Measurements from ENCODE around the gene RFX5.
"Not testable (repeated sequence)": the region's sequence is repeated elsewhere in the genome, so short reads cannot be mapped to it uniquely, and the experiment has no call there.

RFX5 gene

DNA sequence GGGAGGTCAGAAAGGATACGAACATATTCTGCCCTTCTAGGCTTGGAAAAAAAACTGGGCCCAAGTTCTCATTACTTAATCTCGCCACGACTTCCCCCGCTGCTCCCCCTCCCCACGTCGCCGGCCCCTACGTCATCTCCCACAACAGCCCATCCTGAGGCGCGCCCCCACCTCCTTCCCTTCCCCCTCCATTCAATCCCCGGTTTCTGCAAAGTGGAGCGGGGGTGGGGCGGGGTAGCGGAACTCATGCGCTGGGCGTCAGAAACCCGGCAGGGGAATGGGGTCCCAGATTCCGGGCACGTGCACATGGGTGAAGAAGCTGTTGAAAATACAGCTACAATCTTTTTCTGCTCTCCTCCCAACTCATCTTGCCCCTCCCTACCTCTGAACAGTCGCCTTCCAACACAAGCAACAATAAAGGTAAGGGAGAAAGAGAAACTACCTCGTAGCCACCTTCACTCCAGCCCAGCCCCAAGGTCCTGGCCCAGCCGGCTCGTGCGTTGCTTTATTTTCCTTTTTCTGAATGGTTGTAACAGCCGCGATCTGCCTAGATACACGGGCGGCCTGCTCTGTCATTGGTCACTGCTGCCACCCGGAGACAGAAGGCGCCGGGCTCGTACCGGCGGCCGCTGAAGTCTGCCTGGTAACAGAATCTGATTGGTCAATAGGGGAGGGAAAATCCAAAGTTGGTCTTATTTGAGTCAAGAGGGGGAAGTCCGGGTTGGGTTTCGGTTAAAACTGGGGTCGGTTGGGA lies at the start of gene RFX5:
Gene RFX5 (minus strand): TSS at position 484 of the 754 bp plus-strand sequence. CDS start 932 bp downstream, outside the sequence.
- H3K9me3 ChIP-seq (ENCODE audit: control insufficient read depth in 1 of 2, low read length in 2 of 2), result no peaks in the 10 kb centered on the region
- H3K4me1 ChIP-seq (ENCODE audit: control insufficient read depth in 1 of 2, insufficient read depth in 2 of 2, low read length in 2 of 2), result peaks cover 8 to 10% of the 10 kb centered on the region in 2 donors
- peaks cover 22 to 31% of the 10 kb centered on the region in 2 donors for H3K36me3 ChIP-seq (ENCODE audit: control insufficient read depth in 1 of 2, insufficient read depth in 2 of 2, low read length in 2 of 2)
- peak within 1 kb of the TSS; percentile 78 to 94 for H3K4me3 ChIP-seq (ENCODE audit: low read depth in 1 of 2, low read length in 2 of 2)
- no peaks in the 10 kb centered on the region for H3K27me3 ChIP-seq (ENCODE audit: low read depth, low read length)
- peak within 1 kb of the TSS; percentile 97 for H3K27ac ChIP-seq (ENCODE audit: low read length)

DNA sequence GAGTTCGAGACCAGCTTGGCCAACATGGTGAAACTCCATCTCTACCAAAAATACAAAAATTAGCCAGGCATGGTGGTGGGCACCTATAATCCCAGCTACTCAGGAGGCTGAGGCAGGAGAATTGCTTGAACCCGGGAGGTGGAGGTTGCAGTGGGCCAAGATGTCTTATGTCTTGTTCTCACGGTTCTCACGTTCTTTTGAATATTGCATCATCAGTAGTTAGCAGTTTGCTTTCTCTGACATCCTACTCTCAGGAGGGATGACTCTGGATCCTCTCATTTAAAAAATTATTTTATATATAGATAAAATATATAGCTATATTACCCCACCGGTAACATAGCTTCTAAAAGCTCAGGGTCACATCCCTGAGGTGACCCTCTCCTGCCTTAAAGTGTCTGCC lies 49.2 kb upstream of the RFX5 start:
- not testable (repeated sequence) for H3K9me3 ChIP-seq (ENCODE audit: control insufficient read depth in 1 of 2, low read length in 2 of 2); H3K27me3 ChIP-seq (ENCODE audit: low read depth, low read length); H3K4me3 ChIP-seq (ENCODE audit: low read depth in 1 of 2, low read length in 2 of 2); H3K36me3 ChIP-seq (ENCODE audit: control insufficient read depth in 1 of 2, insufficient read depth in 2 of 2, low read length in 2 of 2); H3K27ac ChIP-seq (ENCODE audit: low read length)
- H3K4me1 ChIP-seq (ENCODE audit: control insufficient read depth in 1 of 2, insufficient read depth in 2 of 2, low read length in 2 of 2), result peaks cover 11 to 13% of the 10 kb centered on the region in 2 donors

DNA sequence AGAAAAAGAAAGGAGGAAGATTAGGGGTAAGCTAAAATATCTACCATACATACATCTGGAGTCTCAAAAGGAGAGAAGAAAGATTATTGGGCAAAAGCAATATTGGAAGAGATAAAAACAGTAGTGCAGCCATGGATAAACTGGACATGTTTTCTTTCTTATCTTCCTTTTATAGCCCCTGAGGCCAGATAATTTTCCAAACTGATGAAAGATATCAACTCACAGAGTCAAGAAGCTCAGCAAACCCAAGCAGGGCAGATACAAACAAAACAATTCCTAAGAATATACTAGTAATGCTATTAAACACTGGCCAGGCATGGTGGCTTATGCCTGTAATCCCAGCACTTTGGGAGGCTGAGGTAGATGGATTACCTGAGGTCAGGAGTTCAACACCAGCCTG lies 46.5 kb upstream of the RFX5 start:
- H3K4me1 ChIP-seq (ENCODE audit: control insufficient read depth in 1 of 2, insufficient read depth in 2 of 2, low read length in 2 of 2), result no peaks in the 10 kb centered on the region
- H3K27me3 ChIP-seq (ENCODE audit: low read depth, low read length), result no peaks in the 10 kb centered on the region
- no peaks in the 10 kb centered on the region for H3K9me3 ChIP-seq (ENCODE audit: control insufficient read depth in 1 of 2, low read length in 2 of 2)
- no peaks in the 10 kb centered on the region for H3K36me3 ChIP-seq (ENCODE audit: control insufficient read depth in 1 of 2, insufficient read depth in 2 of 2, low read length in 2 of 2)
- H3K4me3 ChIP-seq (ENCODE audit: low read depth in 1 of 2, low read length in 2 of 2), result no peak overlapping the region
- H3K27ac ChIP-seq (ENCODE audit: low read length), result no peak overlapping the region

DNA sequence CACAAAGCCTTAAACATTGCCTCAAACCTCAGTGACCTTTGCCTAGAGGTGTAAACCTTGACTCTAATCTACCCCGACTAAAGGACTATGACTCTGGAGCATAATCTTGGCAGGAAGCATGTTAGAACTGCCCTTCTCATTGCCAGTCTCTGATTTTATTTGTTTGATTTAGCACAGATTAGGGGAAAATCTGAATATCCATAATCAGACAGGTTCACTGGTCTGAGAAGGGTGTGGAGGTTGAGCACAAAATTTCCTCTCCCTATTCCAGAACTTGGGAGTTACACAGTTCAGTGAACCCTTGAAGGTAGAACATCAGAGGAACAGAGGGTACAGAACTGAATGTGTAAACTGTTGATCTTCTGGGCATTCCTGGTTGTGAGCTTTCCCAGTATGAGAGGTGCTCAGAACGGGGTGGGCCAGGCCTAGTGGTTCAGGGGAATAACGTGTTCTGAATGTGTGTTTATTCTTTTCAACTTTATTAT lies 44.1 kb upstream of the RFX5 start:
- H3K9me3 ChIP-seq (ENCODE audit: control insufficient read depth in 1 of 2, low read length in 2 of 2), result no peaks in the 10 kb centered on the region
- no peak overlapping the region for H3K4me3 ChIP-seq (ENCODE audit: low read depth in 1 of 2, low read length in 2 of 2)
- no peak overlapping the region for H3K27ac ChIP-seq (ENCODE audit: low read length)
- H3K27me3 ChIP-seq (ENCODE audit: low read depth, low read length), result no peaks in the 10 kb centered on the region
- no peaks in the 10 kb centered on the region for H3K4me1 ChIP-seq (ENCODE audit: control insufficient read depth in 1 of 2, insufficient read depth in 2 of 2, low read length in 2 of 2)
- H3K36me3 ChIP-seq (ENCODE audit: control insufficient read depth in 1 of 2, insufficient read depth in 2 of 2, low read length in 2 of 2), result no peaks in the 10 kb centered on the region

DNA sequence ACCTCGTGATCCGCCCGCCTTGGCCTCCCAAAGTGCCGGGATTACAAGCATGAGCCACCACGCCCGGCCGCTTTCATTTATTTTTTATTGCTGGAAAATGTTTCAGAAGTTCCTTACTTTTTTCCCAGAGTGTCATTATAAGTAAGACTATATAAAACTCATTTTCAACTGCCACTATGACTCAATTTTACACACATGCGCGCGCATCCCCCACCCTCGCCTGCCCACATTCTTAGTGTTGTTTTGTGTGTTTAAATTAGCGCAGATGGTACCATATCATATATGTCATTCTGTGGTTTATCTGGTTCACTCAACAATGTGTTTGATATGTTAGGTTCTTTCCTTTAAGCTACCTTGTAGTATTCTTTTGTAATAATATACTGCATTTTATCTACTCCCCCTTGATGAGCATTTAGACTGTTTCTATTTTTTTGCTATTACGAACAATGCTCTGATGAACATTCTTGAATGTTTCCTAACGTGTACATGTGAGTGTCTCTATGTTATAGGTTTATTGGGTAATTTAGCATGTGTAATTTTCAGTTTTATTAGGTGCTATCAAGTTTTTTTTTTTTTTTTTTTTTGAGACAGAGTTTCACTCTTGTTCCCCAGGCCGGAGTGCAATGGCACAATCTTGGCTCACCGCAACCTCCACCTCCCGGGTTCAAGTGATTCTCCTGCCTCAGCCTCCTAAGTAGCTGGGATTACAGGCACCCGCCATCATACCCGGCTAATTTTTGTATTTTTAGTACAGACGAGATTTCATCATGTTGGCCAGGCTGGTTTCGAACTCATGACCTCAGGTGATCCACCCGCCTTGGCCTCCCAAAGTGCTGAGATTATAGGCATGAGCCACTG lies 43.4 kb upstream of the RFX5 start:
- not testable (repeated sequence) for H3K4me3 ChIP-seq (ENCODE audit: low read depth in 1 of 2, low read length in 2 of 2); H3K27me3 ChIP-seq (ENCODE audit: low read depth, low read length); H3K27ac ChIP-seq (ENCODE audit: low read length); H3K9me3 ChIP-seq (ENCODE audit: control insufficient read depth in 1 of 2, low read length in 2 of 2); H3K36me3 ChIP-seq (ENCODE audit: control insufficient read depth in 1 of 2, insufficient read depth in 2 of 2, low read length in 2 of 2); H3K4me1 ChIP-seq (ENCODE audit: control insufficient read depth in 1 of 2, insufficient read depth in 2 of 2, low read length in 2 of 2)

DNA sequence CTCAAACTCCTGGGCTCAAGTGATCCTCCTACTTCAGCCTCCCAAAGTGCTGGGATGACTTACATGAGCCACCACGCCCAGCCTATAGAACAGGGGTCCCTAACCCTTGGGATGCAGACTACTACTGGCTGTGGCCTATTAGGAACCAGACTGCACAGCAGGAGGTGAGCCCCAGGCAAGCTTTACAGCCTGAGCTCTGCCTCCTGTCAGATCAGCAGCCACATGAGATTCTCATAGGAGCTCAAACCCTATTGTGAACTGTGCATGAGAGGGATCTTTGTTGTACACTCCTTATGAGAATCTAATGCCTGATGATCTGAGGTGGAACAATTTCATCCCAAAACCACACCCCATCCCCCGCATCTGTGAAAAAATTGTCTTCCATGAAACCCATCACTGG lies 39.0 kb upstream of the RFX5 start:
- Histone ChIP-seq H3K4me1 (ENCODE audit: control insufficient read depth in 1 of 2, insufficient read depth in 2 of 2, low read length in 2 of 2) (no peaks in the 10 kb centered on the region), H3K4me3 (ENCODE audit: low read depth in 1 of 2, low read length in 2 of 2) (no peak overlapping the region), H3K27me3 (ENCODE audit: low read depth, low read length) (no peaks in the 10 kb centered on the region), H3K27ac (ENCODE audit: low read length) (no peak overlapping the region), H3K36me3 (ENCODE audit: control insufficient read depth in 1 of 2, insufficient read depth in 2 of 2, low read length in 2 of 2) (no peaks in the 10 kb centered on the region), H3K9me3 (ENCODE audit: control insufficient read depth in 1 of 2, low read length in 2 of 2) (no peaks in the 10 kb centered on the region)

DNA sequence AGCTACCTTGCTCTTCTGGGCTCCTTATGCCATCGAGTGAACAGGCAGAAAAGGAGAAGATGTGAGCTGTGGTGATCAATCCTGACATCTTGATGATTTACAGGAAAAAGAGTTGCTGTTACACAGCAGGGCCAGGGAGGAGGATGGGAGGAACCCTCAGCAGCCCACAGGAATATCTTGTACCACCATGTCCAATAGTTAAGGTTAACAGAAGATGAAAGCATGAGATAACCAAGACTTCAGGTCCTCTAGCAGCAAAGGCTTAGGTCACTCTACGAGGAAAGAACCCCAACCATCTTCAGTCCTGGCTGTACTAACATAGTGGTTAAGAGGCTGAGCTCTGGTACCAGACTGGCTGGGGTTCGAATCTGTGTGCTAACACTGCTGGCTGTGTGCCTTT lies 37.5 kb upstream of the RFX5 start:
- Histone ChIP-seq H3K36me3 (ENCODE audit: control insufficient read depth in 1 of 2, insufficient read depth in 2 of 2, low read length in 2 of 2) (no peaks in the 10 kb centered on the region), H3K27ac (ENCODE audit: low read length) (no peak overlapping the region), H3K9me3 (ENCODE audit: control insufficient read depth in 1 of 2, low read length in 2 of 2) (no peaks in the 10 kb centered on the region), H3K4me1 (ENCODE audit: control insufficient read depth in 1 of 2, insufficient read depth in 2 of 2, low read length in 2 of 2) (no peaks in the 10 kb centered on the region), H3K4me3 (ENCODE audit: low read depth in 1 of 2, low read length in 2 of 2) (no peak overlapping the region), H3K27me3 (ENCODE audit: low read depth, low read length) (no peaks in the 10 kb centered on the region)

DNA sequence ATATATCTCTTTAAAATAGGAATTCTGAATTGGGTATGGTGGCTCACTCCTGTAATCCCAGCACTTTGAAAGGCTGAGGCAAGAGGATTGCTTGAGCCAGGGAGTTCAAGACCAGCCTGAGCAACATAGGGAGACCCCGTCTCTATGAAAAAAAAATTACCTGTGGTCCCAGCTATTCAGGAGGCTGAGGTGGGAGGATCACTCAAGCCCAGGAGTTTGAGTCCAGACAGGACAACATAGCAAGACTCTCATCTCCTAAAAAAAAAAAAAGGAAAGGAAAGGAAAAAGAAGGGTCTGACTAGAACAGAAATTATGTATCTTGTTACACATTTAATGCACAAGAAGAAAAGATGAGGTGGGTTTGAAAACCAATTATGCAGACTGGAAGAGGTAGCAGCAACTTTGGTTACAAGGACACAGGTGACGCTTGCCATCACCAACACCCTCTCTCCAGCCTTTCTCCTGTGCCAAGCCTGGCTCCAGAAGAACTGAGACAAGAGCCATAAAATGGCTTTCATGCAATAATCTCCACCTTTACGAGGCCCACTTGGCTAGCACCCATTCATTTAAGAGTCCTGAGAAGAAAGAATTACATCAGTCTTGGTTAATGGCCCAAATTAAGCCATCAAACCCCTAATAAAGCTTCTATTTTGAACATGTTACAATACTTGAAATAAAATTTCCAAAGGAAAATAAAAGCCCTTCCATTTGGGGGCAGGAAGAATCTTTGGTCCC lies 30.3 kb upstream of the RFX5 start:
- Histone ChIP-seq H3K4me1 (ENCODE audit: control insufficient read depth in 1 of 2, insufficient read depth in 2 of 2, low read length in 2 of 2) (peaks cover 0 to 3% of the 10 kb centered on the region in 2 donors), H3K27me3 (ENCODE audit: low read depth, low read length) (no peaks in the 10 kb centered on the region), H3K4me3 (ENCODE audit: low read depth in 1 of 2, low read length in 2 of 2) (no peak overlapping the region), H3K36me3 (ENCODE audit: control insufficient read depth in 1 of 2, insufficient read depth in 2 of 2, low read length in 2 of 2) (no peaks in the 10 kb centered on the region), H3K27ac (ENCODE audit: low read length) (no peak overlapping the region), H3K9me3 (ENCODE audit: control insufficient read depth in 1 of 2, low read length in 2 of 2) (no peaks in the 10 kb centered on the region)

DNA sequence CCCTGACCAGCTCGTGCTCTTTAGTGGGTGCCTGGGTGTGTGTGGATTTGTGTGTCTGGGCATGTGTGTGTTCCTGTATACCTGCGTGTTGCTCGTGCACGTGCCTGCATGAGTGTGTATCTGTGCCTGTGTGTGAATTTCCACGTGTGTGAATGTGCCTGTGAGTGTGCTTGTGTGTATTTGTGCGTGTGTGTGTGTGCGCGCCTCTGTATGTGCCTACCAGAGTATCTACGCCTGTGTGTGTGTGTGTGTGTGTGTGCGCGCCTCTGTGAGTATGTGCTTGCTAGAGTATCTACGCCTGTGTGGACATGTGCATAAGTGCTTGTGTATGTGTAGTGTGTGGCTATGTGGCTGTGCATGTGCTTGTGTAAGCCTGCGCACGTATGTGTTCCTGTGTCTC lies 26.1 kb upstream of the RFX5 start:
- no peak overlapping the region for H3K4me3 ChIP-seq (ENCODE audit: low read depth in 1 of 2, low read length in 2 of 2)
- H3K36me3 ChIP-seq (ENCODE audit: control insufficient read depth in 1 of 2, insufficient read depth in 2 of 2, low read length in 2 of 2), result peaks cover 0 to under 1% of the 10 kb centered on the region in 2 donors
- peaks cover 7 to 36% of the 10 kb centered on the region in 2 donors for H3K4me1 ChIP-seq (ENCODE audit: control insufficient read depth in 1 of 2, insufficient read depth in 2 of 2, low read length in 2 of 2)
- H3K27ac ChIP-seq (ENCODE audit: low read length), result no peak overlapping the region
- no peaks in the 10 kb centered on the region for H3K27me3 ChIP-seq (ENCODE audit: low read depth, low read length)
- H3K9me3 ChIP-seq (ENCODE audit: control insufficient read depth in 1 of 2, low read length in 2 of 2), result no peaks in the 10 kb centered on the region

DNA sequence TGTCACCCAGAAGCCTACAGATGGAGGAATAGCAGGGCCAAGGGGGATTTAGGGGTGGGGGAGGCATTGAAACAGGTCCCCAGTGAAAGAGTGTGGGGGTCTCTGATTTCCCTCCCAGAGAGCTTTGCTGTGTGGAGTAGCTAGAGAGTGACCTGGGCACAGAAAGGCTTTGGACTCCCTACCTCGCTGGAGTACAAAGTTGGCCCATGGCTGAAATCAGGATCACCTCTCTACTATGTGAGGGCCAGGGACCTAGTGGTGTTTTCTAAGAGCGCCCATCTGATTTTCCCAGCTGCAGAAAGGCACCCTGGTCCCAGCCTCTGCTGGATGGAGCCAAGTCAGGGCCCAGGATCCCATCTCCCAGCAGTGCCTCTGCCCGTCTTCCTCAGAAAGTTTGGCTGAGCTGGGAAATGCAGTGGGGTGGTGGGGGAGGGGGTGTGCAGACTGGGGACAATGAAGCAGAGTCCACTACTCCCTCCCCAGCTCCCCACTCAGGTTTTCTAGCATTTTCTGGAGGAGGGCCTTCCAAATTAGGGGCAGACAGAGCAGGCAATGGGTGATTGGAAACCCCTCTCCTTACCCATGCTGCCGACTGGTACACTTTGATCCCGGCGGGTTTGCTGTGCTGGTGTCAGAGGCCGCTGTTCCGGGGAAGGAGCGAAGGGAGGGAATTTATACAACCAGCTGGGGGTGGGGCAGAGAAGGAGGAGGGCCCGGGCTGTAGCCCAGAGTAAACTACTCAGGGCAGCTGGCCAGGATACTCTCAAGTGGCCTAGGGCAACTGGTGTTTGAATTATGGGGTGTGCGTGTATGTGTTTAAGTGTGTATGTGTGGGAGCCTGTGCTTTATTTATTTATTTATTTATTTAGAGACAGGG lies 25.2 kb upstream of the RFX5 start, which contains the start of gene SELENBP1:
Gene SELENBP1 (minus strand): TSS at position 648 of the 877 bp plus-strand sequence. CDS start 64 bp downstream, at position 584.
- H3K4me3 ChIP-seq (ENCODE audit: low read depth in 1 of 2, low read length in 2 of 2), result peak within 1 kb of the TSS; percentile 64 to 65
- H3K27ac ChIP-seq (ENCODE audit: low read length), result peak within 1 kb of the TSS; percentile 68
- H3K27me3 ChIP-seq (ENCODE audit: low read depth, low read length), result no peaks in the 10 kb centered on the region
- H3K4me1 ChIP-seq (ENCODE audit: control insufficient read depth in 1 of 2, insufficient read depth in 2 of 2, low read length in 2 of 2), result peaks cover 7 to 36% of the 10 kb centered on the region in 2 donors
- H3K36me3 ChIP-seq (ENCODE audit: control insufficient read depth in 1 of 2, insufficient read depth in 2 of 2, low read length in 2 of 2), result peaks cover 0 to 9% of the 10 kb centered on the region in 2 donors
- no peaks in the 10 kb centered on the region for H3K9me3 ChIP-seq (ENCODE audit: control insufficient read depth in 1 of 2, low read length in 2 of 2)
